GM19328 (cell line): ENCODE results near the gene CLEC4A.
"Not testable (repeated sequence)": the region's sequence is repeated elsewhere in the genome, so short reads cannot be mapped to it uniquely, and the experiment has no call there.

Experiments
- ATAC-seq: cut with Tn5 transposase; IDR thresholded peaks from one replicate; pipeline ENCODE4 v1.9.1; 2021; ENCODE audit warnings: mild to moderate bottlenecking, moderate library complexity; ENCODE audit not compliant: unreplicated experiment

Gene CLEC4A

DNA sequence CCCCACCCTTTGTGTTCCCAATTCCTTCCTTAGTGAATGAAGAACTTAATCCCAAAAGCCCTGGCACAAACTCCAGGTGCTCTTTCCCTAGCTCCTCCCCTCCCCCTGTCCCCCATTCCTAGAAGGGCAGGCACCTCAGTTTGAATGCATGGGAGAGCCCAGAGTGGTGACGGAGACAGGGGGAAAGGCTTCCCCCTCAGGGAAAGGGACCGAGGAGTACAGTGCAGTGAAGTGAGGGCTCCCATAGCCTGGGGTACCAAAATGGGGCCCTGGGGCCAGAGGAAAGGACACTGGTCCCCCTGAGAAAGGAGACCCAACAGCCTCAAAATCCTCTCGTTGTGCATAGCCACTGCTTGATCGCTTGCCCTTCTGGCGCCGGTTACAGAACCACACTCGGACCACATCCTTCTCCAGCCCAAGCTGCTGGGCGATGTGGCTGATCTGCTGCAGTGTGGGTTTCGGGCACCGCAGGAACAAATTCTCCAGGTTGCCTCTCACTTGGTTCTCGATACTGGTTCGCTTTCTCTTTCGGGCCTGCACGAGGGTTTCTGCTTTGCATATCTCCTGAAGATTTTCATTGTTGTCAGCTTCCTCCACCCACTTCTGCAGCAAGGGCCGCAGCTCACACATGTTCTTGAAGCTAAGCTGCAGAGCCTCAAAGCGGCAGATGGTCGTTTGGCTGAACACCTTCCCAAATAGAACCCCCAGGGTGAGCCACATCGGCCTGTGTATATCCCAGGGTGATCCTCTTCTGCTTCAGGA, 10.4 kb downstream of the CLEC4A start:
- not testable (repeated sequence) for ATAC-seq

DNA sequence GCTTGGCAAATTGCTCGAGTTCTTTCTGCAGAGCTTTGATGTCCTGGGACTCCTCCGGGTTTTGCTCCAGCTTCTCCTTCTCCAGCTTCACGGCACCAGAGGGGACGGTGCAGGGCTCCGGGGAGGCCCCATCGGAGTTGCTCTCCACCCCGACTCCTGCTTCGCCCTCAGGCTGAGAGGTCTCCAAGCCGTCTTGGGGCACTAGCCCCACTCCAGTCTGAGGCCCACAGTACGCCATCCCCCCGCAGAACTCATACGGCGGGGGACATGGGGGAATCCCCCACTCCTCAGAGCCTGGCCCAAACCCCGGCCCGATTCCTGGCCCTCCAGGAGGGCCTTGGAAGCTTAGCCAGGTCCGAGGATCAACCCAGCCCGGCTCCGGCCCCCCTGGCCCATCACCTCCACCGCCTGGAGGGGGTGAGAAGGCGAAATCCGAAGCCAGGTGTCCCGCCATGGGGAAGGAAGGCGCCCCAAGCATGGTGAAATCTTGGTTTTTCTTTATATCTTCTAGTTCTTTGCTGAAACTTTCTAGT, 11.0 kb downstream of the CLEC4A start:
- ATAC-seq, result not testable (repeated sequence)

DNA sequence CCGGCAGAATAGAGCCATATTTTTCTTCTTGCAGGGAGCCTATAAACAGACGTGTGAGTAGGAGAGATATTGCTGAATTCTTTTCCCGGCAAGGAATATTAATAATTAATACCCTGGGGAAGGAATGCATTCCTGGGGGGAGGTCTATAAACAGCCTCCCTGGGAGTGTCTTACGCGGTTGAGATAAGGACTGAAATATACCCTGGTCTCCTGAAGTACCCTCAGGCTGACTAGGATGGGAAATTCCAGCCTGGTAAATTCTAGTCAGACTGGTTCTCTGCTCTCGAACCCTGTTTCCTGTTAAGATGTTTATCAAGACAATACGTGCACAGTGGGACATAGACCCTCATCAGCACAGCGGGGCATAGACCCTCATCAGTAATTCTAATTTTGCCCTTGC, 18.2 kb downstream of the CLEC4A start:
- not testable (repeated sequence) for ATAC-seq

DNA sequence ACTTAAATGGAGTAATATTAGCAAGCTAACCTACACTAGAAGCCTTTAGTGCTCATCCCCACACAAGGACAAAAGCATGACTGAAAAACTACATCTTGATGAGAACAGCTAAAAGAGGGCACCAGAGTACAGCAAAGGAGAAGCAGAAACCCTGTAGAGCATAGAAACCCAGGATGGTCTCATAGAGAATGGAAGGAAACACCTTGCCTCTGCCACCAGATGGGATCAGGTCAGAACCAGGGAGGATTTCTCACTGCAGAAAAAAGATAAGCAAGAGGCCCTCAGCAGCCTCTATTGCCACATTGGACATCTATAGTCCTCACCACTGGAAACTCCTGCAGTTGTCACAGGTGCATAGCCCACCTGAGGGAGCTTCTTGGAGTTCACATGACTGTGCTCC, 19.8 kb downstream of the CLEC4A start:
- no peak for ATAC-seq

DNA sequence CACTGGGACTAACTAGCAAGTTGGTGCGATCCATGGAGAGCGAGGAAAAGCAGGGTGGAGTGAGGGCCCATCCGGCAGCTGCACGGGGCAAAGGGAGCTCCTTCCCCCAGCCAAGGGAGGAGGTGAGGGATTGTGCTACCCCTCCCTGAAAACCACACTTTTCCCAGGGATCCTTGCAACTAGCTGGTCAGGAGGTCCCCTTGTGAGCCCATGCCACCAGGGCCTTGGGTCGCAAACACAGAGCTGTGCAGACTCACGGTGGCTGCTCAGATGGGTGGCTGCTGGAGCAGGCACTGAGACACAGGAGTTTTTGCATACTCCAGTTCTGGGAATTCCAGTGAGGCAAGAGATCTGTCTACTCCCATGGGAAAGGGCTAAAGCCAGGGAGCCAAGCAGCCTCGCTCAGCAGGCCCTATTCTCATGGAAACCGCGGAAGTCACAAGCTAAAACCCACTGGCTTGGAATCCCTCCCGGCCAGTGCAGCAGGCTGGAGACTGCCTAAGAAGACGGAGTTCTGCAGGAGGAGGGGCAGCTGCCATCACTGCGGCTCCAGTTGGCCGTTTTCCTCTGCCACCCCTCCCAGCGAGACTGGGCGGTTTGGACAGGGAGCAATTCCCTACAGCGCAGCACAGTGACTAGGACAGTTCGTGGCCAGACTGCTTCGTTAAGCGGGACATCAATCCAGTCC, 22.5 kb downstream of the CLEC4A start:
- ATAC-seq, result no peak

DNA sequence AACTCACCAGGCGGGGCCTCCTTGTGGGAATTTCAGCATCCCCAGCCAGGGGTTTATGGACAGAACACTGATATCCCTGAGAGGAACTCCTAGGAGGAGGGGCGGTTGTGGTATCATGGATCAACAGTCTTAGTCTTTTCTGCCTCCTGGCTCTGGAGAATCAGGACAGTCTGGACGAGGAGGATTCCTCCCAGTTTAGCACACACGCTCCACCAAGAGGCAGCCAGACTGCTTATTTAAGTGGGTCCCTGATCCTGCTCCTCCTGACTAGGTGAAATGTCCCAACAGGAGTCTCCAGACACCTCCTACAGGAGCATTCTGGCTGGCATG, 23.0 kb downstream of the CLEC4A start:
- no peak for ATAC-seq

DNA sequence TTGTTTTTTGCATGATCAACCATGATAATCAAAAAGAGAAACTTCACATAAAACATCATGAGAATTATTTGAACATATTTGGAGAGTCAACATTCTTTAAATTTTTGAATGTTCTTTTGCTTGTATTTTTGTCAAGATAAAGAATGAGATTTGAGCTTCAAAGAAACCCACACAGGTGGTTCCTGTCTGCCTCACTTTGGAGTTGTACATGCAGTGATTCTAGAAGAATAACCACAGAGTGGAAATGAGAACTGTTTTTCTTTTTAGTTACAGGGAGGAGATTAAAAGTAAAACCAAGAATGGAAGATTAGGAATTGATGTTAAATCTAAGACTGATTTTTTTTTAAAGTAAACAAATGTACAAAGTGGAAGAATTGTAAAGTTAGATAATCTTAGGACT, 31.1 kb downstream of the CLEC4A start:
- ATAC-seq, result no peak

DNA sequence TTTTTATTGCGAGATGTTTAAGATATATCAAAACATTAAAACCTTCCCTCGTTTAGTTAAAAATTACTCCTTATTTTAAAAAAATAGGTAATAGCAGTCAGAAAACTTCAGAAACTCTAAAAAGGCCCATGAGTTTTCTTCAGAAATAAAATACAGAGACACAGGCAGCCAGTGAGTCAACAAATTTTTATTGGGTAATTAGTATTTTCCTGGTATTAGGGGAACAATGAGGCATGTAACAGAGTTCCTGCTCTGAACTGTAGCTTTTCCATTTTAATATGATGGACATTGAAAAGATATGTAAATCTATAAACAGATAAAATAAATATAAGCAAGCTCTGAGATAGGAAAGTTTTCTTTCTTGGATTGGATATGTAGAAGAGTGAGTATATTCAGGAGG, 33.0 kb downstream of the CLEC4A start:
- ATAC-seq, result no peak

DNA sequence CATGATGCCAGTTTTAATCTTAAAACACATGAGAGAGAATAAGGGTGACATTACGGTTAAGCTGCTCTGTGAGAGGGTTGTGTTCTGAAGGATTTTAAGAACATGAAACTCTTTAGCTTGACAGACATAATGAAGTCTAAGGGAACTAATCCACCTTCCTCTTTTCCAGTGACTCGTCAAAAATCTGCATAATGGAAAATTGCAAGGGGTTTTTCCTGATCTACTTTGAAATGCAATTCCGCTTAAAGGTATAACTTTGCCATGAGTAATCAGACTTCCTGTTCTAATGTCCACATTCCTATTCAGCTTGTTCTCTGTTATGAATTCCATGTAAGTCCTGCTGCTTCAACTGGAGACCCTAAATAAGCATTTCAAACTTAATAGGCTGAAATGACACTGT, 33.4 kb downstream of the CLEC4A start, which contains the start of gene ZNF705A:
Gene ZNF705A, plus strand, starts transcription at position 171 of the 400 bp plus-strand sequence. CDS start 15,611 bp downstream, outside the sequence.
- no peak for ATAC-seq

DNA sequence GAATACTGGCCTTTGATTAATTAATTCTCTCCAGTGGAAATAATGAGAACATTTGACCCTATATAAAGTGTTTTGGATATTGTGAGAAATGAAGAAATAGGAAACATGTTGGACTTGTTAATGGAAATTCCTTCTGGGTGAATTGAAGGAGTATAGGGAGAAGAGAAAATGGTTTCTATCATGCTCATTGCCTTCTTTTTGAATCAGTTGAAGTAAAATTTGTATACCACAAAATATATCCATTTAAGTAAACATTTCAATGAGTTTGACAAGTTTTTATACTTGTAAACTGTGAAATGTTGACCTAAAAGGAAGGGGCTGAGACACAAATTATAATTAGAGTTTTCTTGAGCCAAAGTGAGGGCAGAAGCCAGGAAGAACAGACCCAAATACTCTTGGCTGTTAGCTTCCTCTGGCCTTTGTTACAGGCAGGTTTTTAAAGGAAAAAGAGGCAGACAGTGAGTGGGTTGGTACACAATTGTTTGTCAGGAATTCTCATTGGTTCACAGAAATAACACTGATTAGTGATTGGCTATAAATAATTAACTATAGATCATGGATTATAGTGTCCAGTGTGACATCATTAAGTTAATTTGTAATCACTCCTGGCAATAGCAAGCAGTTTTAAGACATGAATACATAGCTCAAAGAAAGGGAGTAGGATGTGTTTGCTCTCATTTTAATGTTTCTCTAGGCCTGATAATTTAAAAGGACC, 34.2 kb downstream of the CLEC4A start:
- no peak for ATAC-seq

DNA sequence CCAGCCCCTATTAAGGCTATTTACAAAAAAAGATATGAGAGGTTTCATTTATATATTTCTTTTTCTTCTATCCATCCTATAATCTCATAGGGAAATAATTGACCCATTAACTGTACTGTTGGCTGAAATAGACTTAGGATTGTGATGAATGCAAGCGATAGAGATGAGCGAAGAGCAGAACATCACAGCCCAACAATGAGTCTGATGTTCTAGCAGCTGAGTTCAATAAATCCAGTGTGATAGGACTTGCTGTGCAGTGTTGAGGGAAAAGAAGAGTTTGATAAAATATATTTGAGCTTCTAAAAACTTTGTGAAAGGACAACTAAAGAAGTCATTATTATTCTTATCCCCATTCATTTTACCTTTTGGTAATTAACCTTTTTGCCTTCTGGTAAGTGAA, 49.5 kb downstream of the CLEC4A start:
- not testable (repeated sequence) for ATAC-seq

DNA sequence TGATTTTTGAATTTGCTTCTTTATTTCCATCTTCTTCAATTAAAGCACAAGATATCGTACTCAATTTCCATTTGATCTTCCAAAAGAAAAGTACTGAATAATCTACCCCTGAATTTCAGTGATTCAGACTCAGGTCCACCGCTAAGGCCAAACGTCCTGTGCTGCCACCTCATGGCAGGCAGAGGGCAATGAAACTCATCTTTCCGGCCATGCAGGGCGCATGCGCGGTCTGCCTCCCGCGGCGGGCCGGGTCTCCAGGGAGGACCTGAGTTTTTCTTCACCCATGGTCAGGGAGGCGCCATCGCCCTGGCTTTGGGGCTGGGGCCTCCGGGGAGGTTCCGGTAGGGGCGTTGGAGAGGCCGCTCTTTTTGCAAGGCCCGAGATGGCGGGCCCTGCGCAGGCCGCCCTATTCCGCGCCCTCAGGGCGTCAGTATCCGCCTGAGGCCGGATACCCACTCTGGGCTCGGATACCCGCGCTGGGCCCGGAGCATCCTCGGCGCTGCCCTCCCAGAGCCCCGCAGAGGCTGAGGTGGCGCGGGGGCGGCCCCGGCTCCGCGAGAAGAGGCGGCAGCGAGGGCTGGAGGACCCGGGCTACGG, 56.7 kb downstream of the CLEC4A start:
- ATAC-seq, result not testable (repeated sequence)

DNA sequence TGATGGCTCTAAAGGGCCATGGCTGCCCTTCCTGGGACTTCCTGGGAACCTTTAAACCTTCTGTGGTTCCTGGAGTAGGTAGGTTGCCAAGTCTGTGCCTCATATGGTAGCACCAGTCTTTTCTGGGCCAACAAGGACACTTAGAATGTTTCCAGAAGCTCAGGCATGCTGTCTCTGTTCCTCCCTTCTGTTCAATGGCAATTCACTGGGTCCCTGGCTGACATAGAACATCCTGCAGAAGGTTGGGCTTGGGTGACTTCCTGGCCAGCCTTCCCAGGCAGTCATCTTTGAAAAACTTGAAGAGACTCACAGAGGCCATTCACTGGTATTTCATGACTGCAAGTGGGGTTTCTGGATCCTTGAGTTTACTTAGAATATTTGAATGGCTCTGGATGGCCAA, 57.9 kb downstream of the CLEC4A start:
- ATAC-seq, result not testable (repeated sequence)

DNA sequence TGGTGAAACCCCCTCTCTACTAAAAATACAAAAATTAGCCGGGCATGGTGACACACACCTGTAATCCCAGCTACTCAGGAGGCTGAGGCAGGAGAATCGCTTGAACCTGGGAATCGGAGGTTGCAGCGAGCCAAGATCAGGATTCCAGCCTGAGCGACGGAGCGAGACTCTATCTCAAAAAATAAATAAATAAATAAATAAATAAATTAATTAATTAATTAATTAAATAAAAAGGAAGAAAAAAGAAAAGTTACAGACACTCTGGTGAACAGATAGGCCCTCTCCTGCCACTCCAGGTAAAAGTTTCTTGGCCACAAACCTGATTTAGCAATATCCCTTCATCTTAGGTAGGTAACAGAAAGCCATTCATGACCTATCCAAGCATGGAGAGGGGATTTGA, 59.5 kb downstream of the CLEC4A start:
- ATAC-seq, result not testable (repeated sequence)

DNA sequence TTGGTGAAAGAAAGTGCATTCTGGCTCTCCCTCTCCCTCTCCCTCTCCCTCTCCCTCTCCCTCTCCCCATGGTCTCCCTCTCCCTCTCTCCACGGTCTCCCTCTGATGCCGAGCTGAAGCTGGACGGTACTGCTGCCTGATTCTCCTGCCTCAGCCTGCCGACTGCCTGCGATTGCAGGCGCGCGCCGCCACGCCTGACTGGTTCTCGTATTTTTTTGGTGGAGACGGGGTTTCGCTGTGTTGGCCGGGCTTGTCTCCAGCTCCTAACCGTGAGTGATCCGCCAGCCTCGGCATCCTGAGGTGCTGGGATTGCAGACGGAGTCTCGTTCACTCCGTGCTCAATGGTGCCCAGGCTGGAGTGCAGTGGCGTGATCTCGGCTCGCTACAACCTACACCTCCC, 59.9 kb downstream of the CLEC4A start:
- ATAC-seq, result not testable (repeated sequence)

DNA sequence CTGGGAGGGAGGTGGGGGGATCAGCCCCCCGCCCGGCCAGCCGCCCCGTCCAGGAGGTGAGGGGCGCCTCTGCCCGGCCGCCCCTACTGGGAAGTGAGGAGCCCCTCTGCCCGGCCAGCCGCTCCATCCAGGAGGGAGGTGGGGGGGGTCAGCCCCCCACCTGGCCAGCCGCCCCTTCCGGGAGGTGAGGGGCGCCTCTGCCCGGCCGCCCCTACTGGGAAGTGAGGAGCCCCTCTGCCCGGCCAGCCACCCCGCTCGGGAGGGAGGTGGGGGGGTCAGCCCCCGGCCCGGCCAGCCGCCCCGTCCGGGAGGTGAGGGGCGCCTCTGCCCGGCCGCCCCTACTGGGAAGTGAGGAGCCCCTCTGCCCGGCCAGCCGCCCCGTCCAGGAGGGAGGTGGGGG, 60.8 kb downstream of the CLEC4A start:
- ATAC-seq, result not testable (repeated sequence)

DNA sequence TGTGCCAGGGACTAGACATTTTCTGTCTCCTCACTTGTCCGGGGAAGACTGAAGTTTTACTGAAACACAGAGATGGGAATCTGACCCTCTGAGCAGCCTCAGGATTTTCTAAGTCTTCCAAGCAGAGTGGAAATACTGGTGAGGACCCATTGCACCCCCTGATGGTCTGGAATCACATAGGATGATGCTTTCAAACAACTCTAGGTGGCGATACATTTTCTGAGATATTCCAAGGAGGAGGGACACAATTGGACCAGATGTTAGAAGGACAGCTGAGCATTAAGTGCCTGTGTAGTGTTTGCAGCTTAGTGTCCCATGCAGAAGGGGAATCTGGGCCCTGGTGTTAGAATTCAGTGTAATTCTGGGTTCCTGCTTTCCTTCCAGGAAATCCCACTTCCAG, 64.7 kb downstream of the CLEC4A start:
- ATAC-seq, result not testable (repeated sequence)
